GM20000 (cell line): Measurements from ENCODE around the gene ARRDC5.
A peak's percentile ranks its signal among the peaks of the same experiment; 100 is the strongest.
"Not testable (repeated sequence)": the region's sequence is repeated elsewhere in the genome, so short reads cannot be mapped to it uniquely, and the experiment has no call there.

Experiments
- DNase-seq: peaks from one replicate; pipeline ENCODE4 v3.0.0; 2012; ENCODE audit warnings: low spot score
- CTCF ChIP-seq: IDR thresholded peaks from 2 replicates; pipeline ENCODE4 v1.5.1; 2012; ENCODE audit warnings: mild to moderate bottlenecking, control low read depth; ENCODE audit errors: extremely low read depth, missing control alignments

Gene ARRDC5

GRCh38 chr19:4859697-4860096 is 43.0 kb downstream of the ARRDC5 start:
- no peak for DNase-seq
- no peak for TF ChIP-seq CTCF

- DNase-seq: not testable (repeated sequence)
Measured at GRCh38 chr19:4856468-4856867, 46.2 kb downstream of the ARRDC5 start.

- not testable (repeated sequence) for DNase-seq
Measured at GRCh38 chr19:4853506-4853905, 49.2 kb downstream of the ARRDC5 start.

GRCh38 chr19:4852484-4852883 is 50.2 kb downstream of the ARRDC5 start:
- DNase-seq: no peak
- no peak for TF ChIP-seq CTCF

- peak; percentile 60 for TF ChIP-seq CTCF
- peak; percentile 84 for DNase-seq
Measured at GRCh38 chr19:4851551-4852290, 51.0 kb downstream of the ARRDC5 start.

GRCh38 chr19:4849019-4849418 is 53.7 kb downstream of the ARRDC5 start:
- TF ChIP-seq CTCF: no peak

GRCh38 chr19:4847190-4847973 is 55.3 kb downstream of the ARRDC5 start:
- no peak for DNase-seq
- TF ChIP-seq CTCF: no peak

More at GRCh38 chr19:4849019-4849418, 53.7 kb downstream of the ARRDC5 start:
- DNase-seq: no peak

- not testable (repeated sequence) for DNase-seq
Measured at GRCh38 chr19:4845975-4846374, 56.7 kb downstream of the ARRDC5 start.
